22Rv1 (cell line): ENCODE data around the gene BCR.
"Not testable (repeated sequence)": the region's sequence is repeated elsewhere in the genome, so short reads cannot be mapped to it uniquely, and the experiment has no call there.

Experiments
- H3K27ac ChIP-seq: fragments of 450-650 bp; 2 replicates; pipeline ENCODE4 v1.5.1; 2017
- CTCF ChIP-seq: fragments of 450-650 bp; IDR thresholded peaks from 2 replicates; pipeline ENCODE4 v1.5.1; 2017; ENCODE audit warnings: mild to moderate bottlenecking
- ZFX ChIP-seq: fragments of 450-650 bp; IDR thresholded peaks from 2 replicates; pipeline ENCODE4 v1.6.1; 2017; ENCODE audit warnings: antibody characterized with exemption, borderline replicate concordance

BCR gene

GRCh38 chr22:23305922-23306374 is 125.6 kb downstream of the BCR start:
- TF ChIP-seq CTCF (no peak), ZFX (no peak)

GRCh38 chr22:23306438-23306921 is 126.2 kb downstream of the BCR start:
- TF ChIP-seq ZFX (no peak), CTCF (no peak)
- H3K27ac ChIP-seq: no peak overlapping the region

More at GRCh38 chr22:23305922-23306374, 125.6 kb downstream of the BCR start:
- no peak overlapping the region for H3K27ac ChIP-seq

- H3K27ac ChIP-seq: no peak overlapping the region
- TF ChIP-seq CTCF (no peak), ZFX (no peak)
Observed at GRCh38 chr22:23306926-23307325, 126.6 kb downstream of the BCR start.

- H3K27ac ChIP-seq: not testable (repeated sequence)
Observed at GRCh38 chr22:23307511-23307910, 127.2 kb downstream of the BCR start.

- not testable (repeated sequence) for H3K27ac ChIP-seq
Observed at GRCh38 chr22:23309261-23309660, 129.0 kb downstream of the BCR start.

- H3K27ac ChIP-seq: not testable (repeated sequence)
Observed at GRCh38 chr22:23310443-23311097, 130.3 kb downstream of the BCR start.

- not testable (repeated sequence) for H3K27ac ChIP-seq
Observed at GRCh38 chr22:23311635-23312420, 131.5 kb downstream of the BCR start.

GRCh38 chr22:23313791-23314567 is 133.7 kb downstream of the BCR start:
- H3K27ac ChIP-seq: no peak overlapping the region
- TF ChIP-seq CTCF (no peak), ZFX (no peak)

GRCh38 chr22:23315341-23315917 is 135.1 kb downstream of the BCR start:
- TF ChIP-seq ZFX (no peak), CTCF (peak; percentile 74)
- H3K27ac ChIP-seq: no peak overlapping the region

GRCh38 chr22:23316596-23316995 is 136.3 kb downstream of the BCR start:
- H3K27ac ChIP-seq: not testable (repeated sequence)

GRCh38 chr22:23318316-23318715 is 138.0 kb downstream of the BCR start:
- not testable (repeated sequence) for H3K27ac ChIP-seq

GRCh38 chr22:23322497-23323080 is 142.3 kb downstream of the BCR start:
- H3K27ac ChIP-seq: not testable (repeated sequence)
